GM19328 (cell line): ENCODE measurements around the gene TBX1.

Source experiments
- ATAC-seq: cut with Tn5 transposase; IDR thresholded peaks from one replicate; pipeline ENCODE4 v1.9.1; 2021; ENCODE audit warnings: mild to moderate bottlenecking, moderate library complexity; ENCODE audit not compliant: unreplicated experiment

Gene TBX1

DNA sequence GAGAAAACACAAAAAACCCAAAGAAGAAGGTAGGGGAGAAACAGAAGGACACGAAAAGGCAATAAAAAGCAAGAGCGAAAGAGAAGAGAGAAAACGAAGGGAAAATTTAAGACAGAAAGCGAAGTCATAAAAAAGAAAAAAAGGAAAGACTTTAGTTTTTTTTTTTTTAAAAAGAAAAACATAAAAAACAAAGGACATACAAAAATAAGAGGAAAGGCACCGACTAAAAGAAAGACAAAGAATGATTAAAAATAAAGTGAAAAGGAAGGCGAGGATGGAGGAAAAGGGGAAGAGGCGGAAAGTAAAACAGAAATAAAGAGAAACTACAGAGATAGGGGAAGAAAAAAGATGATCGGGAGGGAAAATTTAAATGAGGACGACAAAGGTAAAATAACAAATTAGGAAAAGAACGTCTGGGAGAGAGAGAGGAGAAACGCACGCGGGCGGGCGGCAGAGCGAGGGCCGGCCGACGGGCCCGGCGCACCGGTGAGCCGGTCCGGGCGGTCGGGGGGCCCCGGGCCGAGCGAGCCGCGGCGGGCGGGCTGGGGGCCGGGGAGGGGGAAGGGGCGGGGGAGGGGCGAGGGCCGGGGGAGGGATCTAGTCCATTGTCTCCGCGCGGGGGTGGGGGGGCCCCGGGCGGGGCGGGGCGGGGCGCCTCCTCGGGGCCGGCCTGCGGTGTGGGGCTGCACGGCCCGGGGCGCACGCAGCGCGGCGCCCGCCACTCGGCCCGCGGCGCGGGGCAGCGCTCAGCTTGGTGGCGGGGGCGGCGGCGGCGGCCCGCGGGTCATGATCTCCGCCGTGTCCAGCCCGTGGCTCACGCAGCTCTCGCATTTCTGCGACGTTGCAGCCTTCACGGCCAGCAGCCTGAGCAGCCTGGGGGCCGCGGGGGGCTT, at the start of gene TBX1:
TSS of gene TBX1 (plus strand) at position 721 of the 893 bp plus-strand sequence. CDS start at position 787, 66 bp downstream.
- ATAC-seq: no peak

- ATAC-seq: no peak
These were observed 47.3 kb upstream of the TBX1 start for GRCh38 chr22:19713245-19713644.

GRCh38 chr22:19713650-19714311, 46.8 kb upstream of the TBX1 start:
- ATAC-seq: no peak

DNA sequence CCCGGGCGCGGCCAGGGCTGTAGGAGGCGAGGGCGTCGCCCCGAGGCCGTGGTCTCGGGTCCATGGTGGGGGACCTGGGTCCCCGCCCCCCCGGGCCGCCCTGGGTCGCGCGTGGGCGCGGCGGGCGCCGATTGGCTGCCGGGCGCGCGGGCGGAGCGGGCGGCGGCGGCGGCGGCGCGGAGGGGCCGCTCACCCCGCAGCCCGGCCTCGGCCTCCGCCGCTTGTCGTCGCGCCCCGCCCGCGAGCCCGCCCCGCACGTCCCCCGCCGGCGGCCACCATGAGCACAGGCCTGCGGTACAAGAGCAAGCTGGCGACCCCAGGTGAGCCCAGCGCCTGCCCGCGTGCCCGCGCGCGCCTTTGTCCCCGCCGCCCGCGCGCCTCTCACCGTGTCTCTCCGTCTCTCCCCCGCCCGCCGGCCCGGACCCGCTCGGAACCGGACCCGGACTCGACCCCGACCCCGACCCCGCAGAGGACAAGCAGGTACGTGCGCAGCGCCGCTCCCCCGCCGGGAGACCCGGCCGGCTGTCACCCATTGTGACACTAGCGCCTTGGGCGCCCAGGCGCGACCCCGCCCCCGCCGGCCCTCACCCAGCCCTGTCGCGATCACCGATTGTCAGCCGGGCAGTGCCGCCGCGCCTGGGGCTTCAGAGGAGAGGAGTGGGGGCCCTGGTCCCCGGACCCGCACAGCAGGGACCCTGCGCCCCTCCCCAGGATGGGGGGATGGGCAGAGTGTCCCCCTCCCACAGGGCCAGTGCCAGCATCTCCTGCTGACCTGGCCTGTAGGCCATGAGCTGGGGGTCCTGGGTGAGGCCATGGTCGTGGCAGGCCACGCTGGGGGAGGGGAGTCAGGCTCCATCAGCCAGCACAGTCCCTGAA, 46.0 kb upstream of the TBX1 start, which contains the start of gene SEPTIN5:
TSS of gene SEPTIN5 (plus strand) at position 192 of the 876 bp plus-strand sequence. CDS start at position 278, 86 bp downstream.
- no peak for ATAC-seq

DNA sequence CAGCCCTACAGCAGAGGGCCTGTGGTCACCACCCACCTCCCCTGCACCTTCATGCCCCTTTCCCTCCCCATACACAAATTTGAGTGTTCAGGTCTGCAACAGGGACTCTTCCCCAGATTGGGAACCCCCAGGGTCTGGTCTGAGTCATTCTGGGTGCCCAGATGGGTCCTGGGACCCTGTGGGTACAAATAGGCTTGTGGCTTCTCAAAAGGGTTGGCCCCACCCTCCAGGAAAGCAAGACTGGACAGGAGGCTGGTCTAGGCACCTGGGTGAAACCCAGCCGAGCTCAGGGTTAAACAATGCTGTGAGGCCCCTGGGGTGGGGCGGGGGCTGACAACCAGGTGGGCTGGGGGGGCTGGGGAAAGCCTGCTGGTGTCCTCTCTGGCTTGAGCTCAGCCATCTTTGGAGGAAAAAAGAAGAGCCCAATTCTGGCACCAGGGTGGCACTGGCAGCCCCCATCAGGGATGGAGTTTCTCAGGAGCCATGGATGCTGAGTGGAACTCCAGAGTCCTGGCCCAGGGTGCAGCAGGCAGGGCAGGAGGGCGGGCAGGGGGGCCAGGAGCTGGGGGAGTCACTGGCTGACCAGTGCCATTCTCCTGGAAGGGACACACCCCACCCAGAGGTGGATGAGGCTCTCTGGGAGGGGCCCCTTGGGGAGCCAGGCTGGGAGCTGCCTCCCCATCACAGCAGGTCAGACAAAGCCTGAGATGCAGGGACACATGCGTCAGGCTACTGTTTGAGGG, 45.2 kb upstream of the TBX1 start:
- ATAC-seq: no peak

GRCh38 chr22:19716041-19716828, 44.3 kb upstream of the TBX1 start:
- no peak for ATAC-seq

GRCh38 chr22:19716829-19717105, 43.8 kb upstream of the TBX1 start:
- no peak for ATAC-seq

DNA sequence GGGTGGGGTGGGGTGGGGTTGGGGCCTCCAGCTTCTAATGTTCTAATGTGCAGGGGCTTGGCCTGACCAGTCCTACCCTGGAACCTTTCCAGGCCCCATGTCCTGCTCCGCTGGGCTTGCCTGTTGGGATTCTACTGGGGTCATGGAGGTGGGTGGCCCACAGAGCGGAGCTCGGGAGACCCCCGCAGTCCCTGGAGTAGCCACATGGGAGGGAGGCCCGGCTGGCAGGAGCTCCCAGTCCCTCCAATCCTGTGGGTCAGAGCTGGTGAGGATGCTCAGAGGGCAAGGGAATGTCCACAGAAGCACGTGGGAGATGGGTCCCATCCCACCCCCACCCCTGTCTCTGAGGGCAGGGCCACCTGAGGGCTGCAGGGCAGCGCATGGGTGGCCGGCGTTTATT, 43.4 kb upstream of the TBX1 start:
- no peak for ATAC-seq

- ATAC-seq: no peak
These were observed 42.7 kb upstream of the TBX1 start for GRCh38 chr22:19717691-19718455.

GRCh38 chr22:19718456-19719049, 42.0 kb upstream of the TBX1 start:
- ATAC-seq: no peak

GRCh38 chr22:19719050-19719482, 41.5 kb upstream of the TBX1 start:
- ATAC-seq: no peak

GRCh38 chr22:19719488-19720021, 41.0 kb upstream of the TBX1 start:
- no peak for ATAC-seq

- ATAC-seq: no peak
These were observed 40.3 kb upstream of the TBX1 start for GRCh38 chr22:19720150-19720827.

- ATAC-seq: no peak
These were observed 39.6 kb upstream of the TBX1 start for GRCh38 chr22:19720999-19721329.

DNA sequence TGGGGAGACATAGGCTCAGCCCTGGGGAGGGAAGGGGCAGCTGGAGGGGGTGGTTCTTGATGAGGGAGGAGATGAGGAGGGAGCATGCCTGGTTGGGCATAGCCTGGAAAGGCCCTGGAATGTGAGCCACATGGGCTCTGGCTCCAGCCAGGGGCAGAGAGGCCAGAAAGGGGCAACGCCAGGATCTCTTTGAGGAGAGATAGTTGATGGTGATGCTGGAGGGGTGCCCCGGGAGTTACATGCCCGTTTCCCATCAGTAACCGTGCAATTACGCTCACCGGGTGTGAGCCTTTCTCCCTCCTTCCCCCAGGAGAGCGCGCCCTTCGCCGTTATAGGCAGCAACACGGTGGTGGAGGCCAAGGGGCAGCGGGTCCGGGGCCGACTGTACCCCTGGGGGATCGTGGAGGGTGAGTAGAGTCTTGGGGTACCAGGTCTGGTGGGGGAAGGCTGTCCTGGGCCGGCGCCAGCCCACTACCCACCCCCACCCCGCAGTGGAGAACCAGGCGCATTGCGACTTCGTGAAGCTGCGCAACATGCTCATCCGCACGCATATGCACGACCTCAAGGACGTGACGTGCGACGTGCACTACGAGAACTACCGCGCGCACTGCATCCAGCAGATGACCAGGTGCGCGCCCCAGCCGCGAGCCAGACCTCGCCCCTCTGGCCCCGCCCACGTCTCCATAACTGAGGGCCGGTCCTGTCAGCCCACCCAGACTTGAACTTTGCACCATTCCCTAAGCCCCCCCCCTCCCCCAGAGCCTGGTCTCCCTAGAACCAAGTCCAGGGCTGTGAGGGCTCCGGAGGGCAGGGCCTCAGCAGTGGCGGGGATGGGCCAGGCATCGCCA, 39.0 kb upstream of the TBX1 start:
- ATAC-seq: no peak

GRCh38 chr22:19722178-19722981, 38.2 kb upstream of the TBX1 start:
- no peak for ATAC-seq

DNA sequence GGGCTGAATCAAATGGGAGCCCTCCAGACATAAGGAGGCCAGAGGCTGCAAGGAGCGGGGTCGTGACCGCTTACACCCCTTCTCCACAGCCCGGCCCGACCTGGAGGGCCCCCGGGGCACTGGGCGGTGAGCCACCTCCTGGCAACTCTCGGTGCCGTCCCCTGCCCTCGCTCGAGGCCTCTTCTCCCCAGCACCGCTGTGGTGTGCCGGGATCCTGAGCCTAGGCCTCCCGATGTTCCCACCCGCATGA, 37.7 kb upstream of the TBX1 start:
- ATAC-seq: no peak
